Esophagus (tissue), 2 donors: Measurements from ENCODE around the gene GJA3. TPM values are rescaled to one million over a fixed set of nuclear protein-coding genes. Genes with fewer than 3 reads are reported as not detected.

Experiments used
- H3K27ac ChIP-seq, 2 donors: one replicate each; pipeline ENCODE4 v1.5.1; 2013; ENCODE audit warnings: low read depth in 2 of 2, mild to moderate bottlenecking in 2 of 2, inconsistent platforms in 1 of 2, low read length in 1 of 2, moderate library complexity in 1 of 2
- H3K27me3 ChIP-seq, 2 donors: one replicate each; pipeline ENCODE4 v1.6.1; 2013; ENCODE audit warnings: low read length in 2 of 2, control low read depth in 1 of 2, mild to moderate bottlenecking in 1 of 2; ENCODE audit not compliant: insufficient read depth in 2 of 2, control insufficient read depth in 1 of 2
- H3K36me3 ChIP-seq, 2 donors: one replicate each; pipeline ENCODE4 v1.6.1; 2013; ENCODE audit warnings: low read length in 1 of 2; ENCODE audit not compliant: control insufficient read depth in 2 of 2, insufficient read depth in 2 of 2
- H3K4me1 ChIP-seq, 2 donors: one replicate each; pipeline ENCODE4 v1.6.1; 2013; ENCODE audit warnings: low read length in 1 of 2; ENCODE audit not compliant: control insufficient read depth in 2 of 2, insufficient read depth in 2 of 2
- H3K4me3 ChIP-seq, 2 donors: one replicate each; pipeline ENCODE4 v1.5.1; 2013; ENCODE audit warnings: low read length in 2 of 2, mild to moderate bottlenecking in 2 of 2, low read depth in 1 of 2, moderate library complexity in 1 of 2
- H3K9me3 ChIP-seq, 2 donors: one replicate each; pipeline ENCODE4 v1.6.1; 2013; ENCODE audit warnings: mild to moderate bottlenecking in 2 of 2, low read depth in 1 of 2, low read length in 1 of 2, moderate library complexity in 1 of 2; ENCODE audit not compliant: control insufficient read depth in 2 of 2, insufficient read depth in 1 of 2
- WGBS, 2 donors: extraction: QIAGEN DNeasy Blood & Tissue Kit; methylation state at CpG; one replicate each; pipeline ENCODE4 v1.1.7; 2013; 5-methylcytosine and 5-hydroxymethylcytosine counted together
- polyA plus RNA-seq, 2 donors: library from polyadenylated mRNA; stranded (reverse); fragments of 200-250 nt; gene quantifications; one replicate each; pipeline ENCODE4 v1.2.3, GENCODE V29; 2013
- donor health status: healthy with polysubstance abuse.
- donor health status: Bipolar disorder and iron deficiency.

The GJA3 gene
- polyA plus RNA-seq, 2 donors = 0.22 to 0.75 TPM

DNA sequence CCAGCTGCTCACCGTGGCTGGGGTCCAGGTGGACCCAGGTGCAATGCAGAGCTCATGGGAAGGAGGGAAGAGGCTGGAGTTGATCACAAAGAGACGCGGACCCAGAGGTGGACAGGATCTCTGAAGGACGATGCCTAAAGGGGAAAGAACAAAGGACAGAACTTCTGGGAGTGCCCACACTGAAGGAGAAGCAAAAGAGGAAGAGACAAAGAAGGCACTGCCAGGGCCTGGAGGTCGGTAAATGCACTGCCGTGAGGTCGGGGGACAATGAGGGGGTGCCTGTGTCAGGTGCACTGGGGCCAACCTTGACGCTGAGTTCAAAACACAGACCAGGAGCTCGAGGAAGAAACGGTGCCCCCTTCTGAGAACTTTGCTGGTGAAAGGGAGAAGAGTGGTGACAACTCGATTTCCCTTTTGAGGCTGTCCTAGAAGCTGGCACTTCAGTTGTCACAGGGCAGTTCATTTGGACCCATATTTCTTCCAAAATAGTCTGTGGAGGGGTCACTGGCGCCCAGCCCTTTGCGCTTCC, 55.6 kb downstream of the GJA3 start:
- WGBS, 2 donors = 84 to 89% methylated on average over 13 of the region's 13 CpGs
- Histone ChIP-seq H3K27me3 (no peaks in the 10 kb centered on the region), H3K9me3 (no peaks in the 10 kb centered on the region), H3K4me1 (no peaks in the 10 kb centered on the region), H3K4me3 (no peak overlapping the region), H3K36me3 (no peaks in the 10 kb centered on the region), H3K27ac (no peak overlapping the region)

DNA sequence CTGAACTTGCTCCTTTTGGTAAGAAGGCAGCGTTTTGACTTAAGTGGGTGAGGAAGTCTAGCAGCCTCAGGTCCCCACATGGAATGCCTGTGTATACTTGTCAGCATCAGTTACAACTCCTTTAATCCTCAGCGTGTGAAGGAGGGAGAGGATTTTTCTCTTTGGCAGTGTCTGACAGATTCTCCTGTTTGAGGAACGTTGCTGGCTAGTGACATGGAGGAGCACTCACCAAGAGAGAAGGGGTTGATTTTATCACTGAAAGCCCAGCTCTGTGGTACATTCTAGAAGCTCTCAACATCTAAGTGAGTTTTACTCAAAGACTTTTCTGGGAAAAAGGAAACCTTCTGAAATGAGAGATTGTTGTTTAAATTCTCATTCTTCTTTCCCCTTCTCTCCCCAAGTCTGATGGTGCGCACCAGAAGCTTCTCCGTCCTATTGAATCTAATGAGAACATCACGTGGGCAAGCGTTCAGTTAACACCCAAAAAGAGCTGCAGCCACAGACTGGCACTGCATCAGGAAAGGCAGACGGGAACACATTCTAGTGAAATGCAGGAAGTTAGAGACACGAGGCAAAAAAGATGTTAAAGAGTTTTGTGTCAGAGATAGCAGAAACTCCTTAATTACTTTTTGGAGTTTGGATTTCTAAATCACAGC, 58.2 kb downstream of the GJA3 start:
- Histone ChIP-seq H3K27ac (no peak overlapping the region), H3K4me1 (no peaks in the 10 kb centered on the region), H3K27me3 (no peaks in the 10 kb centered on the region), H3K9me3 (no peaks in the 10 kb centered on the region), H3K4me3 (no peak overlapping the region), H3K36me3 (no peaks in the 10 kb centered on the region)
- WGBS, 2 donors = 29 to 34% methylated on average over 9 of the region's 9 CpGs

DNA sequence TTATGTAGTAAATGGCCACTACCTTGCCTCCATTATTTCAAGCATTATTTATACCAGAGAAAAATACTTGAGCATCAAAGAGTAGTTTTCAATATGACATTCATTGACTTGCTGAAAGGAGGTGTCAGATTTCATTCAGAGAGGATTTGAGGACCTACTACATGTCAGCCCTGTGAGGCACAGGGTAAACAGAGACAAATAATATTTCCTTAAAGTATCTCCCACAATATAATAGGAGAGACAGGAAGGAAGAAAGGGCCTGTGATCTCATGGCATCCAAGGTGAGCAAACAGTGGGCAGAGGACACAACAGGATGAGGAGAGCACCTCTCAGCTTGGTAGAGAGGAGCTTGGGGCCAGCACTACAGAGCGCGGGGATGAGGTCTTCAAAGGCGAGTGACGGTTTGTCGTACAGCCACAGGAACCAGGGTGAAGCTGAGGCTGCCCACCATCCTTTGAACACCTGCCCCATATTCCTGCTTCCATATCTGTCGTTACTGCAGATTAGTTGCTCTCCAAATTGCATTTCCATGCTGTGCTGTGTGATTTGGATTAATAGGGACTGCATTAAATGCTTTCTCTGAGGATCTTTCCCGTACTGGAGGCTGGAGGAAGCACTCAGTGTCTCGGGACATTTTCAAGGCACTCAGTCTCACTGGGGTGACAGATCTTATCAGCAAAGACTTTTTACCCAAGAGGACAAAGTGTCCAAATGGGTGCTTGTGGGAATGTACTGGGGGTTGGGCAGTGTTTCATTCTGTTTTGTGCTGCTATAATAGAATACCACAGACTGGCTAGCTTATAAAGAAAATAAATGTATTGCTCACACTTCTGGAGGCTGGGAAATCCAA, 59.2 kb downstream of the GJA3 start:
- Histone ChIP-seq H3K27me3 (no peaks in the 10 kb centered on the region), H3K4me1 (no peaks in the 10 kb centered on the region), H3K27ac (no peak overlapping the region), H3K36me3 (no peaks in the 10 kb centered on the region), H3K9me3 (no peaks in the 10 kb centered on the region), H3K4me3 (no peak overlapping the region)
- WGBS, 2 donors = 55 to 69% methylated on average over 8 of the region's 8 CpGs

DNA sequence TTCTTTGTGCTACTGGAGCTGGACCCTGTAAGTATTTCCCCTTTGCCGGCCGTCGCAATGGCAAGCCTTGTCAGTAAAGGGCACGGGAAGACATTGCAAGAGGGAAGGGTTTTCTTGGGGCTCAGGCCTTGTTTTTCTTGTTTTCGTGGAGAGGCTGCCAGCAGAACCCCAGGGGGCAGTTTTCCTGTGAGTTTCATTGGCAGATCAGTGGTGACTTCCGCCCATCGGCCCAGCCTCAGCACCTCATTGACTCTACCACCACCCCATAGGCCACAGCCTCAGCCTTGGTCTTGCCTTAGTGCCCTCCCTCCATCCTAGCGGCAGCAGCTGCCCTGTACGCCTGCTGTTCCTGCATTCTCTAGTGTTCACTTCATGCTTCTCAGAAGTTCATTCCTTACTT, 61.5 kb downstream of the GJA3 start:
- no peaks in the 10 kb centered on the region for H3K36me3 ChIP-seq
- H3K27me3 ChIP-seq = no peaks in the 10 kb centered on the region
- H3K4me3 ChIP-seq = no peak overlapping the region
- WGBS, 2 donors = 64 to 70% methylated on average over 9 of the region's 9 CpGs
- no peaks in the 10 kb centered on the region for H3K4me1 ChIP-seq
- no peaks in the 10 kb centered on the region for H3K9me3 ChIP-seq
- no peak overlapping the region for H3K27ac ChIP-seq

DNA sequence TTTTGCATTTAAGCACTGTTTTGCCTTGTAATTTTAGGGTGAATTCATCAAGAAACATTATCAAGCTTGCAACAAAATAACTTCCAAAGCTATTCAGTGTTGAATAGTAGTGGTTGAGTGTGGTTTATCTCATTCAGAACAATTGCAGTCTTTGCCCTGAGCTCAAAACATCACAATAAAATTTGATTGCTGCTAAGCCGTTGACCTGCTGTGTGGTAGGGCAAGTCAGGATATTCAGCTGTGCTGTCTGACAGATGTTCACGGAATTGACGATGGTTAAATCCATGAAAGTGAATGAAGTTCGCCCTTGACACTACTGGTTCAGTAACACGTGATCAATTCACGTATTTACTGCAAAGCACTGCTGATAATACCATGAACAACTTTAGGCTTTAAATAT, 66.9 kb downstream of the GJA3 start:
- Histone ChIP-seq H3K4me3 (no peak overlapping the region), H3K4me1 (no peaks in the 10 kb centered on the region), H3K27ac (no peak overlapping the region), H3K9me3 (no peaks in the 10 kb centered on the region), H3K27me3 (no peaks in the 10 kb centered on the region), H3K36me3 (no peaks in the 10 kb centered on the region)
- WGBS, 2 donors = 48 to 55% methylated on average over 6 of the region's 6 CpGs

DNA sequence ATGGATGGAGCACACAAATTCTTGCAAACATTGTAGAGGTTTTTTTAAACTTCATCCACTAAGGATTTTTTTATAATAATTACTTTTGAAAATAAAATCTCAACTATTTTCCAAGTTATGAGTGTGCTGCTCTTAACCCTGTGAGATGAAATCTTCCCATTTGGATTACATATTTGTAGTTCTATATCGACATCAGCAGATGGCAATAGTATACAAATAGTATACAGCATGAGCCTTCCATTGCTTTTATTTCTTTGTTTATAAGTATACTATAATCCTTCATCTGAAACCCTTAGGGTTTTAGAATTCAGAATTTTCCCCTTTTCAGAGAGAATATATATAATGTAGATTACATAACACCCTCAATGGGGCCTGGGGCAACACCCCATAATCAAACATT, 70.5 kb downstream of the GJA3 start:
- no peak overlapping the region for H3K4me3 ChIP-seq
- no peaks in the 10 kb centered on the region for H3K36me3 ChIP-seq
- H3K27ac ChIP-seq = no peak overlapping the region
- no peaks in the 10 kb centered on the region for H3K4me1 ChIP-seq
- WGBS, 2 donors = 34 to 50% methylated on average over 1 of the region's 1 CpG
- no peaks in the 10 kb centered on the region for H3K9me3 ChIP-seq
- H3K27me3 ChIP-seq = no peaks in the 10 kb centered on the region

Other genes with a start within 250 kb of the GJA3 start
- 10 to 100 TPM; 15.8 to 26.3 TPM for gene ZMYM2, start 202.3 kb downstream of the GJA3 start, polyA plus RNA-seq
- 100 to 1,000 TPM; 859 to 986 TPM for gene GJB2, start 31.9 kb upstream of the GJA3 start, polyA plus RNA-seq
- 100 to 1,000 TPM; 230 to 294 TPM for gene GJB6, start 71.3 kb upstream of the GJA3 start, polyA plus RNA-seq